SU-DHL-6 (cell line): ENCODE measurements around the gene AXIN1.
"Not testable (repeated sequence)": the region's sequence is repeated elsewhere in the genome, so short reads cannot be mapped to it uniquely, and the experiment has no call there.

Experiments used
- H2AFZ ChIP-seq: fragments of 200-600 bp; sonication (generic); 2 replicates; pipeline ENCODE4 v1.6.1; 2014; ENCODE audit warnings: low read depth, mild to moderate bottlenecking, moderate library complexity, mixed read lengths, antibody characterized with exemption, low read length; ENCODE audit not compliant: severe bottlenecking
- H3F3A ChIP-seq: fragments of 200-600 bp; shearing (Covaris generic); 2 replicates; pipeline ENCODE4 v1.6.0; 2016; ENCODE audit warnings: antibody characterized with exemption, mild to moderate bottlenecking; ENCODE audit not compliant: insufficient read depth
- H3K27ac ChIP-seq: fragments of 200-600 bp; sonication (generic); 2 replicates; pipeline ENCODE4 v1.5.1; 2016; ENCODE audit warnings: low read depth, mild to moderate bottlenecking, low read length, moderate library complexity, mixed read lengths
- H3K27me3 ChIP-seq: fragments of 200-600 bp; sonication (generic), shearing (Covaris generic); 2 replicates; pipeline ENCODE4 v1.6.0; 2014; ENCODE audit warnings: mild to moderate bottlenecking, low read length
- H3K36me3 ChIP-seq: fragments of 200-600 bp; sonication (generic); 2 replicates; pipeline ENCODE4 v1.6.1; 2014; ENCODE audit warnings: mild to moderate bottlenecking, low read length, mixed read lengths
- H3K4me2 ChIP-seq: fragments of 300-600, 200-600 bp; shearing (Covaris generic), sonication (generic); 2 replicates; pipeline ENCODE4 v1.6.0; 2014; ENCODE audit warnings: low read length, low read depth, mild to moderate bottlenecking; ENCODE audit not compliant: poor library complexity, severe bottlenecking
- H3K4me3 ChIP-seq: fragments of 200-600 bp; sonication (generic); 2 replicates; pipeline ENCODE4 v1.5.1; 2014; ENCODE audit warnings: antibody characterized with exemption, low read length, mild to moderate bottlenecking, mixed read lengths; ENCODE audit not compliant: insufficient read depth, poor library complexity, severe bottlenecking
- H3K79me2 ChIP-seq: fragments of 200-600 bp; sonication (generic); 2 replicates; pipeline ENCODE4 v1.6.1; 2014; ENCODE audit warnings: mild to moderate bottlenecking, low read length, moderate library complexity; ENCODE audit not compliant: insufficient read depth
- H3K9ac ChIP-seq: fragments of 200-600 bp; sonication (generic); 2 replicates; pipeline ENCODE4 v1.7.0; 2014; ENCODE audit warnings: mild to moderate bottlenecking, low read length
- H3K9me2 ChIP-seq: fragments of 200-600 bp; sonication (generic); replicated peaks from 2 replicates; pipeline ENCODE4 v1.6.1; 2014; ENCODE audit warnings: low read length; ENCODE audit not compliant: insufficient read depth
- H3K9me3 ChIP-seq: fragments of 200-600 bp; sonication (generic); 2 replicates; pipeline ENCODE4 v1.6.1; 2014; ENCODE audit warnings: low read length, mixed read lengths; ENCODE audit not compliant: insufficient read depth
- H4K20me1 ChIP-seq: fragments of 200-600 bp; sonication (generic); 2 replicates; pipeline ENCODE4 v1.6.1; 2014; ENCODE audit warnings: low read depth, mild to moderate bottlenecking, antibody characterized with exemption, low read length, moderate library complexity, mixed read lengths
- CTCF ChIP-seq: fragments of 200-600 bp; sonication (generic); IDR thresholded peaks from one replicate; pipeline ENCODE4 v1.5.1; 2017; ENCODE audit warnings: antibody characterized with exemption, mild to moderate bottlenecking, low read length, moderate library complexity; ENCODE audit not compliant: insufficient read depth, poor library complexity, severe bottlenecking
- EZH2phosphoT487 ChIP-seq: fragments of 200-600 bp; sonication (generic), shearing (Covaris generic); conservative IDR thresholded peaks from 2 replicates; pipeline ENCODE4 v1.6.1; 2018; ENCODE audit warnings: mild to moderate bottlenecking, antibody characterized with exemption, low read length, moderate library complexity, mixed read lengths

Gene AXIN1

GRCh38 chr16:336269-336668, 16.3 kb downstream of the AXIN1 start:
- Histone ChIP-seq H3K27ac (no peak overlapping the region), H3K9ac (no peak overlapping the region), H3K4me2 (no peak overlapping the region), H3K27me3 (no peaks in the 10 kb centered on the region), H3K9me2 (no peaks in the 10 kb centered on the region), H2AFZ (no peak overlapping the region), H4K20me1 (no peaks in the 10 kb centered on the region), H3K79me2 (peaks cover 58% of the 10 kb centered on the region), H3K4me3 (no peak overlapping the region), H3K36me3 (no peaks in the 10 kb centered on the region), H3K9me3 (no peaks in the 10 kb centered on the region), H3F3A (no peaks in the 10 kb centered on the region)
- TF ChIP-seq EZH2phosphoT487, result no peak
- TF ChIP-seq CTCF, result no peak

- not testable (repeated sequence) for H3K4me3 ChIP-seq, H2AFZ ChIP-seq, H3K9me3 ChIP-seq, H3K4me2 ChIP-seq, H3F3A ChIP-seq, H4K20me1 ChIP-seq, H3K27me3 ChIP-seq, H3K9ac ChIP-seq, H3K9me2 ChIP-seq, H3K36me3 ChIP-seq, H3K27ac ChIP-seq
- H3K79me2 ChIP-seq, result peaks cover 57% of the 10 kb centered on the region
Measured at GRCh38 chr16:334861-335632, 17.5 kb downstream of the AXIN1 start.

GRCh38 chr16:334164-334832, 18.2 kb downstream of the AXIN1 start:
- H4K20me1 ChIP-seq, H3K4me3 ChIP-seq, H3K27me3 ChIP-seq, H3F3A ChIP-seq, H3K4me2 ChIP-seq, H3K9me2 ChIP-seq, H2AFZ ChIP-seq, H3K27ac ChIP-seq, H3K9me3 ChIP-seq, H3K36me3 ChIP-seq, H3K9ac ChIP-seq: not testable (repeated sequence)
- peaks cover 51% of the 10 kb centered on the region for H3K79me2 ChIP-seq

GRCh38 chr16:333406-334094, 19.0 kb downstream of the AXIN1 start:
- Histone ChIP-seq H3K27me3 (no peaks in the 10 kb centered on the region), H3K9ac (no peak overlapping the region), H3K27ac (no peak overlapping the region), H3K79me2 (peaks cover 45% of the 10 kb centered on the region), H3K4me2 (no peak overlapping the region), H3K36me3 (no peaks in the 10 kb centered on the region), H4K20me1 (no peaks in the 10 kb centered on the region), H3F3A (no peaks in the 10 kb centered on the region), H2AFZ (no peak overlapping the region), H3K9me3 (no peaks in the 10 kb centered on the region), H3K9me2 (no peaks in the 10 kb centered on the region), H3K4me3 (no peak overlapping the region)
- no peak for TF ChIP-seq EZH2phosphoT487

- not testable (repeated sequence) for H2AFZ ChIP-seq, H3K9me2 ChIP-seq, H3F3A ChIP-seq, H4K20me1 ChIP-seq, H3K9ac ChIP-seq, H3K9me3 ChIP-seq, H3K4me3 ChIP-seq, H3K36me3 ChIP-seq, H3K27ac ChIP-seq, H3K4me2 ChIP-seq, H3K27me3 ChIP-seq
- H3K79me2 ChIP-seq, result peaks cover 36% of the 10 kb centered on the region
Measured at GRCh38 chr16:331181-331814, 21.2 kb downstream of the AXIN1 start.
